MM.1S (cell line): Measurements from ENCODE around the gene DPH2.

Experiments
- EZH2 ChIP-seq: fragments of 300-600 bp; sonication (generic); optimal IDR thresholded peaks from 2 replicates; pipeline ENCODE3; 2017; ENCODE audit warnings: low read depth, mild to moderate bottlenecking, antibody characterized with exemption, low read length, mixed read lengths
- EZH2phosphoT487 ChIP-seq: fragments of 300-600 bp; sonication (generic); IDR thresholded peaks from 2 replicates; pipeline ENCODE4 v1.6.1; 2018; ENCODE audit warnings: antibody characterized with exemption, low read length
- TF ChIP-seq, protein P1 (sequence below): fragments of 300-600 bp; sonication (generic); IDR thresholded peaks from 2 replicates; pipeline ENCODE4 v1.5.1; 2016; ENCODE audit warnings: antibody characterized with exemption, low read length, mixed read lengths

DNA sequence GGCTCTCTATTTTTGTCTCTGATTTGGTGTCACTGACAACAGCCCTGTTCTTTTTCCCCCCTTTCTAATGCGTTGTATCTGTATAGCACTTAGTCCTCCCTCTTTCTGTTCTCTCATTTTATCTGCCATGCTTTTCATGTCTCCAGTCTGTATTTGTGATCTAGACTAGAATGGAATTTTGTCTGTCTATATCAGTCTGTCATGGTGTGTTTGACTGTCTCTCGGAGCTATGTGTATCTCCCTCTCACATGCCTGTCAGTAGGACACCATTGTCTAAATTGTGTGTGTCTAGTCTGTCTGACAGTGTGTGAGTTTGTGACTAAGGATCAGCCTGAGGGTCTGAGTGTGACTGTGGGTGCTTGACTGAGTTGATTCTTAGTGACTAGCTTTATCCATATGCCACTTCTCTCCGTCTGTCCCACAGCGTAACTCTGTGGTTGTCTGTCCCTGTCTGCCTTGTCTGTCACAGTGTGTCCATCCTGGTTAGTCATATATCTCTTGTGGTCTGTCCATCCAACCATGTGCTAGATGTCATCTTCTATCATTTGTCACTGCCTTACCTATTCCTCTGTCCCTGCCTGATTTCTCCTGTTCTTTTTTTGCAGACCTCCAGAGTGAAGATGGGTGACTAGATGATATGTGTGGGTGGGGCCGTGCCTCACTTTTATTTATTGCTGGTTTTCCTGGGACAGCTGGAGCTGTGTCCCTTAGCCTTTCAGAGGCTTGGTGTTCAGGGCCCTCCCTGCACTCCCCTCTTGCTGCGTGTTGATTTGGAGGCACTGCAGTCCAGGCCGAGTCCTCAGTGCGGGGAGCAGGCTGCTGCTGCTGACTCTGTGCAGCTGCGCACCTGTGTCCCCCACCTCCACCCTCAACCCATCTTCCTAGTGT, 7.8 kb downstream of the DPH2 start:
- TF ChIP-seq, protein P1, sequence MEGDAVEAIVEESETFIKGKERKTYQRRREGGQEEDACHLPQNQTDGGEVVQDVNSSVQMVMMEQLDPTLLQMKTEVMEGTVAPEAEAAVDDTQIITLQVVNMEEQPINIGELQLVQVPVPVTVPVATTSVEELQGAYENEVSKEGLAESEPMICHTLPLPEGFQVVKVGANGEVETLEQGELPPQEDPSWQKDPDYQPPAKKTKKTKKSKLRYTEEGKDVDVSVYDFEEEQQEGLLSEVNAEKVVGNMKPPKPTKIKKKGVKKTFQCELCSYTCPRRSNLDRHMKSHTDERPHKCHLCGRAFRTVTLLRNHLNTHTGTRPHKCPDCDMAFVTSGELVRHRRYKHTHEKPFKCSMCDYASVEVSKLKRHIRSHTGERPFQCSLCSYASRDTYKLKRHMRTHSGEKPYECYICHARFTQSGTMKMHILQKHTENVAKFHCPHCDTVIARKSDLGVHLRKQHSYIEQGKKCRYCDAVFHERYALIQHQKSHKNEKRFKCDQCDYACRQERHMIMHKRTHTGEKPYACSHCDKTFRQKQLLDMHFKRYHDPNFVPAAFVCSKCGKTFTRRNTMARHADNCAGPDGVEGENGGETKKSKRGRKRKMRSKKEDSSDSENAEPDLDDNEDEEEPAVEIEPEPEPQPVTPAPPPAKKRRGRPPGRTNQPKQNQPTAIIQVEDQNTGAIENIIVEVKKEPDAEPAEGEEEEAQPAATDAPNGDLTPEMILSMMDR = no peak
- TF ChIP-seq EZH2 = no peak
- TF ChIP-seq EZH2phosphoT487 = no peak
